Esophagus muscularis mucosa (tissue), 3 donors: ENCODE results near the gene IGIP.
A peak's percentile ranks its signal among the peaks of the same experiment; 100 is the strongest.

Experiments used
- CTCF ChIP-seq, 3 experiments: fragments of 200-600 bp in 2 of 3; fragments of 450-650 bp in 1 of 3; sonication (generic) in 2 of 3; IDR thresholded peaks; one replicate each; pipeline ENCODE4 v1.5.1; 2017 to 2019; ENCODE audit warnings: antibody characterized with exemption in 3 of 3, mild to moderate bottlenecking in 2 of 3, moderate library complexity in 1 of 3
- POLR2A ChIP-seq: fragments of 450-650 bp; IDR thresholded peaks from one replicate; pipeline ENCODE4 v1.6.1; 2017; ENCODE audit warnings: antibody characterized with exemption, moderate library complexity, mild to moderate bottlenecking, low read depth

DNA sequence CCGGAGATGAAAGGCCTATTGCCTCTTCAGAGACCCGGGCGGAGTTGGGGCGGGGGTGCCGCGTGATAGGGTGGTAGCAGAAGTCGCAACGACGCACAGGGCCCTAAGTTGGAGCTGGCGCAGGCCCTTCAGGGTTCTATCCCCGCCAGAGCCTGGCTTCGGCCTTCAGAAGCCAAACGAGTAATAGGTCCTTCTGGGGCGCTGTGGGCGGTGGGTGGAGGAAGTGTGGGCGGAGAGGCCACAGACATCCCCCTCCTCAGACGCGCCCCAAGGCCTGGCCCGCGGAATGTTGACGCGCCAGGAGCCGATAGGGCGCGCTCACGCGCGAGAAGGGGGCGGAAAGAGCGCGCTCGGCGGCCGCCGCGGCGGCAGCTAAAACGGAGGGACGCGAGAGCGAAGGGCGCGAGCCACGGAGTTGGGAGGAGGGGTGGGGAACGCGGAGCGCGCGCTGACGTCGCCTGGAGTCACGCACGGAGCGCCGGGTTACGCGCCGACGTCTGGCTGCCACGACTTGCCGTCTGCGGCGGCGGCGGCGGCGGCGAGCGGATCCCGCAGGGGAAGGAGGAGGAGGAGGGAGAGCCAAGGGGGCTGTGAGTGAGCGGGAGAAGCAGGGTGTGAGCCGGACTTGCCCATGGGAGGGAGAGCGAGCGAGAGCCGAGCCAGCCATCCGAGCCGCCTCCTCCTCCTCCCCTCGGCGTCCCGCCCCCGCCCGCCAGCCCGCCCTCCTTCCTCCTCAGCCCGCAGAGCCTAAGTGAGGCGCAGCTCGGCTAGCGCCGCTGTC is 18.2 kb upstream of the IGIP start:
- TF ChIP-seq POLR2A (peak; percentile 72), CTCF (IDR thresholded peaks at IDR 0.05) (peak in 2 of 3 experiments; percentile 22 to 34)
